Uterus (tissue), 2 donors: ENCODE results near the gene HOXA9.

ENCODE experiments used
- POLR2A ChIP-seq, 2 donors: fragments of 450-650 bp; IDR thresholded peaks; one replicate each; pipeline ENCODE4 v1.6.1; 2016; ENCODE audit warnings: antibody characterized with exemption in 2 of 2, mild to moderate bottlenecking in 1 of 2, moderate library complexity in 1 of 2
- TF ChIP-seq, protein P1 (sequence below), 4 experiments: fragments of 200-600 bp in 2 of 4; fragments of 450-650 bp in 2 of 4; sonication (generic) in 2 of 4; IDR thresholded peaks; one replicate each; pipeline ENCODE4 v1.5.1; 2016 to 2019; ENCODE audit warnings: antibody characterized with exemption in 4 of 4, mild to moderate bottlenecking in 2 of 4, moderate library complexity in 1 of 4

DNA sequence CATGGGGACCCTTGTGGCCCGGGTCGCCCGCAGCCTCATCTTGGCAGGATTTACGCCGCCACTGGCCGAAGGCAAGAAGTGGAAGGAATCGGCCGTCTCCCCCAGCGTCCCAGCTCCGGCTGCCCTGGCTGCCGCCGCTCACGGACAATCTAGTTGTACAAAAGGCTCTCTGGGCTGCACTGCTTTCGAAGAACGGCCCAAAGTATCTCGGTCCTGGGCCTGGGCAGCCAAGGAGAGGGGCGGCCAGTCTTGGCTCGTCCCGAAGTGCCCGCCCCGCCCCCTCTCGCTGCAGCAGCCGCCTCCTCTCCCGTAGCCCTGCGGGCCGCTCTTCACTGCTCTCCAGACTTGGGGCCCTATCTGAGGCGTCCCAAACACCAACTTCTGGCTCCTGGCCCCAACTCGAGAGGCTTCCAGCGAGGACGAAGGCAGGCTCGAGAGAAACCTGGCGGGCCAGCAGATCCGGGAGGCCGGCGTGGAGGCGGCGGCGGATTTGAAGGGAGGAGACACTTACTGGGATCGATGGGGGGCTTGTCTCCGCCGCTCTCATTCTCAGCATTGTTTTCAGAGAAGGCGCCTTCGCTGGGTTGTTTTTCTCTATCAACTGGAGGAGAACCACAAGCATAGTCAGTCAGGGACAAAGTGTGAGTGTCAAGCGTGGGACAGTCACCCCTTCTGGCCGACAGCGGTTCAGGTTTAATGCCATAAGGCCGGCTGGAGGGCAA, 809 bp downstream of the HOXA9 start:
- TF ChIP-seq, protein P1, sequence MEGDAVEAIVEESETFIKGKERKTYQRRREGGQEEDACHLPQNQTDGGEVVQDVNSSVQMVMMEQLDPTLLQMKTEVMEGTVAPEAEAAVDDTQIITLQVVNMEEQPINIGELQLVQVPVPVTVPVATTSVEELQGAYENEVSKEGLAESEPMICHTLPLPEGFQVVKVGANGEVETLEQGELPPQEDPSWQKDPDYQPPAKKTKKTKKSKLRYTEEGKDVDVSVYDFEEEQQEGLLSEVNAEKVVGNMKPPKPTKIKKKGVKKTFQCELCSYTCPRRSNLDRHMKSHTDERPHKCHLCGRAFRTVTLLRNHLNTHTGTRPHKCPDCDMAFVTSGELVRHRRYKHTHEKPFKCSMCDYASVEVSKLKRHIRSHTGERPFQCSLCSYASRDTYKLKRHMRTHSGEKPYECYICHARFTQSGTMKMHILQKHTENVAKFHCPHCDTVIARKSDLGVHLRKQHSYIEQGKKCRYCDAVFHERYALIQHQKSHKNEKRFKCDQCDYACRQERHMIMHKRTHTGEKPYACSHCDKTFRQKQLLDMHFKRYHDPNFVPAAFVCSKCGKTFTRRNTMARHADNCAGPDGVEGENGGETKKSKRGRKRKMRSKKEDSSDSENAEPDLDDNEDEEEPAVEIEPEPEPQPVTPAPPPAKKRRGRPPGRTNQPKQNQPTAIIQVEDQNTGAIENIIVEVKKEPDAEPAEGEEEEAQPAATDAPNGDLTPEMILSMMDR (IDR thresholded peaks at IDR 0.05): no peak
- no peak for TF ChIP-seq POLR2A (IDR thresholded peaks at IDR 0.05)
